Left cardiac atrium (tissue), 4 donors: ENCODE measurements around the gene PPFIA1. TPM values are rescaled to one million over a fixed set of nuclear protein-coding genes. Genes with fewer than 3 reads are reported as not detected.
"Not testable (repeated sequence)": the region's sequence is repeated elsewhere in the genome, so short reads cannot be mapped to it uniquely, and the experiment has no call there.

Experiments used
- ATAC-seq, 2 donors: fragments of 200-7000 bp; cut with Tn5 transposase; one replicate each; pipeline ENCODE4 v1.9.1; 2020; ENCODE audit warnings: mild to moderate bottlenecking in 2 of 2, moderate library complexity in 2 of 2
- DNase-seq: peaks from one replicate; pipeline ENCODE4 v3.0.0-alpha.2; 2020
- intact Hi-C, 2 donors: fragments of 100-400 bp; cut with DNase I; formaldehyde crosslinking; loops; one replicate each; pipeline versions ENCODE4 v1.14.1 to v1.15.1; 2022 to 2023
- total RNA-seq, 2 donors: library from RNA; stranded (reverse); fragmentation: NEBNext Ultra II Directional; extraction: Animal tissue kit (Norgen Biotek cat#: 25700); gene quantifications; one replicate each; pipeline ENCODE4 v1.2.1, GENCODE V29; 2021
- donor health status: DM: no; HTN: yes; CAD: no.
- donor health status: DM: no; HTN: yes; CAD: no; lungs with severe emphysema.
- donor health status: DM: yes; HTN: yes; CAD: no.
- donor health status: Dilated cardiomyopathy.

The PPFIA1 gene
- total RNA-seq, 2 donors from 2014 or later, result 32.0 to 39.8 TPM

GRCh38 chr11:70290361-70291065 lies 20.0 kb downstream of the PPFIA1 start:
- intact Hi-C loops, result no loop called here
- ATAC-seq, result no peak

DNA sequence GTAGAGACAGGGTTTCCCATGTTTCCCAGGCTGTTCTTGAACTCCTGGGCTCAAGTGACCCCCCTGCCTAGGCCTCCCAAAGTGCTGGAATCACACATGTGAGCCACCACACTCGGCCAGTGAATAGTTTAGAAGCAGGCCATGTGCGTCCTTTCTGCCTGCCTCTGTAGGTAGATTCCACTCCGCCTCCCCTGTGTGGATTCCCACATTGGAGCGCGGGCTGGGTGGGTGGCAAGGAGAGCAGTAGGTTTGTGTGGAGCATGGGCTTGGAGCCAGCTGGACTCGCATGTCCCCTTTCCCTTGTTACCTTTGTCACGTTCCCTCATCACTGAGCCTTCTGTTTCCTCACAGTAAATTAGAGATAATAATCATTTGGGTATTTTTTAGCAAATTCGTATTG lies 21.7 kb downstream of the PPFIA1 start:
- DNase-seq (no peak), ATAC-seq (no peak)
- intact Hi-C loops, result no loop called here

More at GRCh38 chr11:70290361-70291065, 20.0 kb downstream of the PPFIA1 start:
- DNase-seq, result no peak

DNA sequence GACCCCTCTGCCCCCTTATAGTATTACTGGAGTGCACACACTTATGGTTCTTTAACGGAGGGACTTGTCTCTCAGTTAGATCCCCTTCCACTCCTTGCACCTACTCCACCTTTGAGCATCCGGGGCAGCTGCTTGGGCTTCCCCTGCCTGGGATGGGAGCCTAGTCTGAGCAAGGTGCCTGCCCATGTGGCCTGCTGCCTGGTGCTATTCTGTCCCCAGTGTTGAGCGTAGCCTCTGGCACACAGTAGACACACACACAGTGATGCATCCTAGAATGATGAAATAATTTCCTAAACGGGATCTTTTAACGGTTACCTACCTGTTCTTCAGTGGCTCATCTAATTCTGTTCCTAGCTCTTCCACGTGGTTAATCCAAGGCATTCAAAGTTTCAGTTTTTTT lies 22.4 kb downstream of the PPFIA1 start:
- intact Hi-C loops, result no loop called here
- peak in 1 of 2 donors; percentile 61 for ATAC-seq
- no peak for DNase-seq

- intact Hi-C loops, DNase-seq, ATAC-seq: not testable (repeated sequence)
Observed at GRCh38 chr11:70295166-70295565, 24.7 kb downstream of the PPFIA1 start.

- no peak for DNase-seq
- no peak for ATAC-seq
- intact Hi-C loops, result no loop called here
Observed at GRCh38 chr11:70296681-70297080, 26.2 kb downstream of the PPFIA1 start.

GRCh38 chr11:70297341-70297740 lies 26.9 kb downstream of the PPFIA1 start:
- intact Hi-C loops, result no loop called here
- DNase-seq, result no peak
- ATAC-seq, result no peak

DNA sequence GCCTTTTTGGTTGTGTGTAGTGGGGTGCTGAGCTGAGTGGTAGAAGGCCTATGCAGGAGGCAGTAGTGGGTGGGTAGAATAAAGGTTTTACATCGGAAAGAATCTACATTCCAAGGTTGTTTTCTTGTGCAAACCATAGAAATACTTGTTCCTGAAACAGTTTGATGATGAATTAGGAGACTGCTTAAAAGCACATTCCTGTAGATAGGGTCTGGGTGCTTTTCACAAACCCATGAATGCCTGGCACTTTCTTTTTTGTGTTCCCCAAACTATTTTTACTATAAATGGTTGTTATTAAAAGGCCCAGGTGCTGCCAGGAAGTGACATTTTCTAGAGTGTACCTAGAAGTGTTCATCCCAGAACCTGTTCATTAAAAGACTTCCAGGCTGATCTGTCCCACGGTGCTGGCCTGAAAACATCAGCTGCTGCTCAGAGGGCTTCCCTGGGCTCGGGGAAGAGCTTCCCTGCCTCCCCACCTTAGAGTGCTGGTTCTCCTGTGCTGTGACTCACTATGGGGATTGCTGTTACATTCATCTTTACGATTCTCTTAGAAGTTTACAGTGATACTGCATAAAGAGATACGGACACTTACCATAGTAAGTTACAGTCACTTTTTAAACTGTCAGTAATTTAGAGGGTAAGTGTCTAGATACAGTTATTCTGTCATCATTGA lies 27.9 kb downstream of the PPFIA1 start:
- DNase-seq (no peak), ATAC-seq (no peak)
- intact Hi-C loops, result no loop called here

GRCh38 chr11:70299636-70300035 lies 29.1 kb downstream of the PPFIA1 start:
- intact Hi-C loops, result no loop called here
- DNase-seq (no peak), ATAC-seq (no peak)

DNA sequence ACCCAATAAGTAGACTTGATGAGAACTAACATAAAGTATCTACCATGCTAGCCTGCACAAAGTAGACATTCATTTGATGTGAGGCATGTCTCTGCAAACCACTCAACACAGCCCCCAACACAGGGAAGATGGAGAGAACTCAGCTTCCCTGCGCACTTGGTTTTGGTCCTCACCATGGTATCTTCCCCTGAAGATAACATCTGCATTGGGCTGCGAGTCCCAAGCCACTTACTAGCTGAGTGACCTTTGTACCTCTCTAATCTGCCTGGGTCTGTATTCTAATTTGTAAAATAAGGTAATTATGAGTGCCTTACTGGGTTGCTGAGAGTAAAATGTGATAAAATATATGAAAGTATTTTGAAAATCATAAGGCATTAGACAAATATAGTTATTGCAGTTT lies 30.7 kb downstream of the PPFIA1 start:
- intact Hi-C loops, result no loop called here
- DNase-seq (no peak), ATAC-seq (no peak)

GRCh38 chr11:70301721-70302418 lies 31.4 kb downstream of the PPFIA1 start:
- ATAC-seq (no peak), DNase-seq (no peak)
- intact Hi-C loops, result no loop called here

- ATAC-seq (no peak), DNase-seq (no peak)
- intact Hi-C loops, result no loop called here
Observed at GRCh38 chr11:70302419-70302752, 31.9 kb downstream of the PPFIA1 start.

DNA sequence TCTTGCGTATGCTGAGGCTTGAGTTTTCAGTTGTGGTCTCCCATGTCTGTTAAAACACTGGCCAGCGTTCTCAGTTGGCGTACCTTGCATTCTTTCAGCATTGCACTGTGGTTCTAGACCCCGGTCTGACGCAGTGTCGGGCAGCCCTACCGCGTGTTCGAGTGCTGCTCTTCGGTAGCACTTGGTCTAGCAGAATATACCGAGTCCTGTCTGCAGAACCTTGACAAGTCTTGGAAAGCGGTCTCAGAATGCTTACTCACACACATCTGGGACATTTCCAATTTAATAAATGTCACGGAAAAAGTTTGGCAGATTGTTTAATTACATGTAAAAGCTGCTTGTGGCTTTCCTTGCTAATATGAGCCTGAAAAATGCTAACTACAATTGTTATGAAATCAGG lies 32.6 kb downstream of the PPFIA1 start:
- DNase-seq (peak; percentile 37), ATAC-seq (peak; percentile 61 to 66)
- intact Hi-C loops, result no loop called here

DNA sequence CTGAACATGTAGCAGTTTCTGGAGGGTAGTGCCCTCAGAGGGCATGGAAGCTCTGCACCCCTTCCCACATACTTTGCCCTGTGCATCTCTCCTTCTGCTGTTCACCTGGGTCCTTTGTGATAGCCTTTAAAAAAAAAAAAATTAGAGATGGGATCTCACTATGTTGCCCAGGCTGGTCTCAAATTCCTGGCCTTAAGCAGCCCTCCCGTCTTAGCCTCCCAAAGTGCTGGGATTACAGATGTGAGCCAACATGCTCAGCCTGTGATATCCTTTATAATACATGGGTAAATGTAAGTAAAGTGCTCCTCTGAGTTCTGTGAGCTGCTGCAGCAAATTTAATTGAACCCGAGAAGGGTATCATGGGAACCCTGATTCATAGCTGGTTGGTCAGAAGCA lies 33.7 kb downstream of the PPFIA1 start:
- ATAC-seq (no peak), DNase-seq (no peak)
- intact Hi-C loops, result no loop called here

GRCh38 chr11:70305501-70305900 lies 35.0 kb downstream of the PPFIA1 start:
- ATAC-seq, result no peak
- no peak for DNase-seq
- intact Hi-C loops, result no loop called here

DNA sequence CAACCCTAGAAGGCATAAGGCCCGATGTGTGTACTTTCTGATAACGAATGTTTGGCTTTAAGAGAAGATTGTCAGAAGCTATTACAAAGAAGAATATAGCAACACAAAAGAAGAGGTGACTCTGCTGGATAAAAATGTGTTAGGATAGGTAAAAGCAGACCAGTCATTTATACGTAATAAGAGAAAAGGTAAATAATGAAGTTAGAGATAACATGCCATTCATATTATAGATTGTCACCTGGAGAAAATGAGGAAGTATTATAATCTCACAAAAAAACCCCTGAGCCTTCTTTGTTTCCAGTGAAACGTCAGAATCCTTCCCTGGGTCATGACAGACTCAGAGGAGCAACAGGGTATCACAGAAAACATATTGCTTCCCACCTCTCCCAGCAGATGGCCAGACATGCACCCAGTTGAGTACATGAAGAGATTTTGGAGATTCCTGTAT lies 36.1 kb downstream of the PPFIA1 start:
- DNase-seq (no peak), ATAC-seq (no peak)
- intact Hi-C loops, result no loop called here

DNA sequence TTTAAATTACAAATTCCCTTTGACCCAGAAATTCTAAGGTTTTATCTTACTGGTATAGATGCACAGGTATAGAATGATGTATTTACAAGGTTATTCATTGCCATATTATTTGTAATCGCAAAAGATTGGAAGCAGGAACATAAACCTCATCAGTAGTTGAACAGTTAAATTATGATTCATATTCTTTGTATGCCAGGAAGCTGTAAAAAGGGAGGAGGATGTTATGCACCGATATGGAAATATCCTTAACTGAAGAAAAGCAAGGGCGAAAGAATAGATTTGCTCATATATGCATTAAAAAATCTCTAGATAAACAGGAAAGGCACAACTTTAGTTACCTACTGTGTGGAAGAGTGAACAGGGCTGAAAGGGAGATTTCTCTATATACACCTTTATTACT lies 36.7 kb downstream of the PPFIA1 start:
- DNase-seq (no peak), ATAC-seq (peak in 1 of 2 donors; percentile 32)
- intact Hi-C loops, result no loop called here

DNA sequence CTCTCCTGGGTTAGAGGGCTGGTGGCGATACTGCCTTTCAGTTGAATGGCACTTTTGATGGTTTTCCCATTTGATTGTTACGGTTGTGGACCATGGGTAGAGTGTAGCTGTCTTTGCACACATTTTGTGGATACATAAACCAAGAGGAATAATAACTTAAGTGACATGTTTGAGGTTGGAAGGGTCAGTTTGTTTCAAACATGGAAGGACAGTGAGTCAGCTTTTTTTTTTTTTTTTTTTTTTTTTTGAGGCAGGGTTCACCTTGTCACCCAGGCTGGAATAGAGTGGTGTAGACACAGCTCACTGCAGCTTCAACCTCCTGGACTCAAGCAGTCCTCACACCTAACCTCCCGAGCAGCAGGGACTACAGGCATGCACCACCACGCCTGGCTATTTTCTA lies 41.1 kb downstream of the PPFIA1 start:
- no peak for ATAC-seq
- DNase-seq, result no peak
- intact Hi-C loops, result no loop called here

DNA sequence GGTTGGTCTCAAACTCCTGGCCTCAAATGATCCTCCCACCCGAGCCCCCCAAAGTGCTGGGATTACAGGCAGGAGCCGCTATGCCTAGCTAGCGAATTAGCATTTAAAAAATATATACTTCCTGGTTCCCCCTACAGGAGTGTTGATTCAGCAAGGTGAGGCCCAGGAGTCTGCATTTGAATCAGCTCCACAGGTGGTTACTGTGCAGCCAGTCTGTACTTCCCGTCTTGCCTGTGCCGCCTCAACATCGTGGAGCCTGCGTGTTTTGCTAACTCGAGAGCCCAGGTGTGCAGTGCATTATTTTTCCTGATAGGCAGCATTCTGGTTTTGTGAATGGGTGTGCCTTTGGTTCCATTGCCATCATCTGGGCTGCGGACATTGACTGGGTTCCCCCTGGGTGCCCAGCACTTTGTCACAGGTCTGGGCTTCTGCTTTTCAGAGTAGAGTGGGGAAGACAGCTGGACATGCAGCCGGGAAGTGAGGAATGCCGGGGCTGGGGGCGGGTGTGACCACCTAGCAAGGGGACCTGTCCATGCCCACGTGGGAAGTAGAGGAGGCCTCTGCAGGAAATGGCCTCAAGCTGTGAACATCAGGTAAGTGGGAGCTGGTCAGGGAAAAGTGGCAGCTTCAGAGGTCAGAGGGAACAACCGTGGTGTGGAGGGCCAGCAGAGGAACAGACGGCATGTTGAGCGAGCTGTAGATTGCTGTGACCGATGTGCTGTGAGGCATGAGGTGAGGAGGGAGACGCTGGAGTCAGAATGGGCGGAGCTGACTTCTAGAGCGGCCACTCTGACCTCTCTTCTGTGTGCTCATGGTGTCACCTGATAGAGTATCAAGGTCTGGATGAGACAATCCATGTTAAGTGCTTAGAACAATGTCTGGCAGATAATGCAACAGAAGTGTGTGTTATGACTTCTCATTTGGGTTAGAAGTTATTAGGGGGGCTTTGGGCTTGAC lies 42.2 kb downstream of the PPFIA1 start:
- intact Hi-C loops, result no loop called here
- peak in 1 of 2 donors; percentile 64 for ATAC-seq
- DNase-seq, result no peak

- intact Hi-C loops, result no loop called here
- ATAC-seq (no peak), DNase-seq (no peak)
Observed at GRCh38 chr11:70313945-70314344, 43.5 kb downstream of the PPFIA1 start.
